HepG2 (cell line): ENCODE measurements around the gene MED20. TPM values are rescaled to one million over a fixed set of nuclear protein-coding genes. Genes with fewer than 3 reads are reported as not detected.

Experiments used
- AKAP8 ChIP-seq: sonication (generic); formaldehyde crosslinking; IDR thresholded peaks from 2 replicates; pipeline ENCODE4 v1.5.1; 2020; ENCODE audit warnings: mild to moderate bottlenecking, missing genetic modification reagents
- ATF7-NPFF ChIP-seq: sonication (generic); formaldehyde crosslinking; IDR thresholded peaks from 2 replicates; pipeline ENCODE4 v1.8.1; 2023; ENCODE audit warnings: mild to moderate bottlenecking, low read depth, missing genetic modification reagents, moderate library complexity
- DDIT3 ChIP-seq: sonication (generic); formaldehyde crosslinking; IDR thresholded peaks from 2 replicates; pipeline ENCODE4 v1.4.0; 2020; ENCODE audit warnings: mild to moderate bottlenecking, missing genetic modification reagents
- FOSL1 ChIP-seq: sonication (generic); formaldehyde crosslinking; IDR thresholded peaks from 2 replicates; pipeline ENCODE4 v1.9.0; 2021; ENCODE audit warnings: missing genetic modification reagents, borderline replicate concordance
- GPN1 ChIP-seq: sonication (generic); formaldehyde crosslinking; IDR thresholded peaks from 2 replicates; pipeline ENCODE4 v1.5.1; 2020; ENCODE audit warnings: missing genetic modification reagents, borderline replicate concordance
- KDM2A ChIP-seq: sonication (generic); formaldehyde crosslinking; IDR thresholded peaks from 2 replicates; pipeline ENCODE4 v1.4.0; 2020; ENCODE audit warnings: low read depth, missing genetic modification reagents, borderline replicate concordance
- STAG1 ChIP-seq: sonication (generic); formaldehyde crosslinking; IDR thresholded peaks from 2 replicates; pipeline ENCODE4 v1.4.0; 2020; ENCODE audit warnings: missing genetic modification reagents
- STAT6 ChIP-seq: sonication (generic); formaldehyde crosslinking; IDR thresholded peaks from 2 replicates; pipeline ENCODE4 v1.4.0; 2020; ENCODE audit warnings: missing genetic modification reagents, mild to moderate bottlenecking, borderline replicate concordance
- TFDP1 ChIP-seq: IDR thresholded peaks from 2 replicates; pipeline ENCODE4 v1.6.1; 2016; ENCODE audit warnings: missing compliant biosample characterization, missing genetic modification reagents, borderline replicate concordance
- ZBTB33 ChIP-seq: sonication (generic); formaldehyde crosslinking; IDR thresholded peaks from 2 replicates; pipeline ENCODE4 v1.4.0; 2020; ENCODE audit warnings: missing genetic modification reagents
- ZNF142 ChIP-seq: sonication (generic); formaldehyde crosslinking; IDR thresholded peaks from 2 replicates; pipeline ENCODE4 v1.4.0; 2020; ENCODE audit warnings: missing genetic modification reagents
- ZNF414 ChIP-seq: sonication (generic); formaldehyde crosslinking; IDR thresholded peaks from 2 replicates; pipeline ENCODE4 v1.5.0; 2020; ENCODE audit warnings: missing genetic modification reagents
- ZNF446 ChIP-seq: sonication (generic); formaldehyde crosslinking; IDR thresholded peaks from 2 replicates; pipeline ENCODE4 v1.5.0; 2020; ENCODE audit warnings: mild to moderate bottlenecking, missing genetic modification reagents
- ZNF567 ChIP-seq: sonication (generic); formaldehyde crosslinking; IDR thresholded peaks from 2 replicates; pipeline ENCODE4 v1.8.1; 2023; ENCODE audit warnings: mild to moderate bottlenecking, missing genetic modification reagents, borderline replicate concordance
- polyA plus RNA-seq, 8 experiments: library from polyadenylated mRNA; depleted of rRNA in 3 of 8; stranded (reverse) in 7 of 8; unstranded in 1 of 8; fragments of >200 nt; fragmentation: Illumina TruSeq in 4 of 8; extraction: Trizol in 4 of 8; gene quantifications; 2 replicates each; pipeline versions ENCODE4 v1.2.1 to v1.2.3, GENCODE V29; 2011 to 2016; ENCODE audit warnings: low read depth in 4 of 8, missing spikeins in 1 of 8, mixed read lengths in 1 of 8; ENCODE audit not compliant: insufficient read depth in 1 of 8
- total RNA-seq, 5 experiments: library from RNA; depleted of rRNA; stranded (reverse); fragments of >200 nt; fragmentation: Illumina TruSeq; extraction: Trizol; gene quantifications; 2 replicates each; pipeline ENCODE4 v1.2.3, GENCODE V29; 2016; ENCODE audit warnings: low read depth in 1 of 5

The MED20 gene
- total and polyA plus RNA-seq, 2 of the 13 experiments (the other 11 are each of a cell fraction or from before 2014, with no cell fraction given), result 28.1 to 41.1 TPM

GRCh38 chr6:41920921-41921711 is at the start of gene MED20, which contains the start of gene BYSL (continued):
- TF ChIP-seq ZNF567 (no peak; the same call in none of the 2 replicates), ZNF414 (CRISPR knock-in tag) (peak; percentile 76; the same call in 1 of the 2 replicates), TFDP1 (CRISPR knock-in tag) (peak; percentile 69; the same call in 1 of the 2 replicates), KDM2A (CRISPR knock-in tag) (peak; percentile 93), STAG1 (CRISPR knock-in tag) (0 out of 2 replicates have a peak, but pooled peaks have one; percentile 2), STAT6 (CRISPR knock-in tag) (0 out of 2 replicates have a peak, but pooled peaks have one; percentile 82), DDIT3 (no peak), ZBTB33 (CRISPR knock-in tag) (peak; percentile 24; the same call in 1 of the 2 replicates), GPN1 (no peak), FOSL1 (CRISPR knock-in tag) (peak; percentile 49; the same call in 1 of the 2 replicates), ZNF446 (CRISPR knock-in tag) (0 out of 2 replicates have a peak, but pooled peaks have one; percentile 77), ATF7-NPFF (CRISPR knock-in tag) (0 out of 2 replicates have a peak, but pooled peaks have one; percentile 47), AKAP8 (no peak), ZNF142 (CRISPR knock-in tag) (peak; percentile 63; the same call in 1 of the 2 replicates)
